Fibroblast of pulmonary artery (primary cell): Measurements from ENCODE around the gene LY86.
A peak's percentile ranks its signal among the peaks of the same experiment; 100 is the strongest.

Experiments
- DNase-seq: peaks from one replicate; pipeline ENCODE4 v3.0.0-alpha.2; 2010; ENCODE audit warnings: low read depth
- H3K4me3 ChIP-seq: replicated peaks from 2 replicates; pipeline ENCODE4 v1.5.1; 2011; ENCODE audit warnings: low read depth, mild to moderate bottlenecking, control low read depth, low read length, moderate library complexity
- CTCF ChIP-seq: IDR thresholded peaks from 2 replicates; pipeline ENCODE4 v1.5.1; 2011; ENCODE audit warnings: mild to moderate bottlenecking, control low read depth, low read length, inconsistent platforms; ENCODE audit errors: missing control alignments

Gene LY86

DNA sequence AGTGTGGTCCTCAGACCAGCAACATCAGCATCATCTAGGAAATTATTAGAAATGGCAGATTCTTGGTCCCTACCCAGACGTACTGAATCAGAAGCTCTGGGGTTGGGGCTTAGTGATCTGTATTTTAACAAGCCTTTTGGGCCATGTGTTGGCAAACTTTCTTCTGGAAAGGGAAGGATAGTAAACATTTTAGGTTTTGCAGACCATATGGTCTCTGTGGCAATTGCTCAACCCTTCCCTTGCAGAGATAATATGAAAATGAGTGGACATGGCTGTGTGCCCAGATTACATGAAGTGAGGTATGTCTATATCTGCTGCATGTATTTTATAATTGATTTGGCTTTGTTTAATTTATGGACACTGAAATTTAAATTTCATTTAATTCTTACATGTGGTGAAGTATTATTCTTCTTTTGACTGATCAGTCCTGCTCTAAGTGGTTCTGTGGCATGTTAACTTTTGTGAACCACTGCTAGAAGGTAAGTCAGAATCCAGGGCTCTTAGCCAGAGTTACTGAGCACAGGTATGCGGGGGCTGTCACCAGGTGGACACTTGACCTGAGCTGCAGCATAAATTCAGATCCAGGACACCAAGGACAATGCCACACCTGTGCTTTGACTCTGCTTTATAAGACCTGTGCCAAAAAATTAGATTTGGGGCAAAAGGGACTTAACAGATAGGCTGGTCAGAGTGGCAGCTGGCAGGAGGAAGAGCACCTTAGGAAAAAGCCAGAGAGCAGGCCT lies 43.2 kb downstream of the LY86 start:
- peak; percentile 71 for DNase-seq
- TF ChIP-seq CTCF: no peak
- no peak overlapping the region for H3K4me3 ChIP-seq

DNA sequence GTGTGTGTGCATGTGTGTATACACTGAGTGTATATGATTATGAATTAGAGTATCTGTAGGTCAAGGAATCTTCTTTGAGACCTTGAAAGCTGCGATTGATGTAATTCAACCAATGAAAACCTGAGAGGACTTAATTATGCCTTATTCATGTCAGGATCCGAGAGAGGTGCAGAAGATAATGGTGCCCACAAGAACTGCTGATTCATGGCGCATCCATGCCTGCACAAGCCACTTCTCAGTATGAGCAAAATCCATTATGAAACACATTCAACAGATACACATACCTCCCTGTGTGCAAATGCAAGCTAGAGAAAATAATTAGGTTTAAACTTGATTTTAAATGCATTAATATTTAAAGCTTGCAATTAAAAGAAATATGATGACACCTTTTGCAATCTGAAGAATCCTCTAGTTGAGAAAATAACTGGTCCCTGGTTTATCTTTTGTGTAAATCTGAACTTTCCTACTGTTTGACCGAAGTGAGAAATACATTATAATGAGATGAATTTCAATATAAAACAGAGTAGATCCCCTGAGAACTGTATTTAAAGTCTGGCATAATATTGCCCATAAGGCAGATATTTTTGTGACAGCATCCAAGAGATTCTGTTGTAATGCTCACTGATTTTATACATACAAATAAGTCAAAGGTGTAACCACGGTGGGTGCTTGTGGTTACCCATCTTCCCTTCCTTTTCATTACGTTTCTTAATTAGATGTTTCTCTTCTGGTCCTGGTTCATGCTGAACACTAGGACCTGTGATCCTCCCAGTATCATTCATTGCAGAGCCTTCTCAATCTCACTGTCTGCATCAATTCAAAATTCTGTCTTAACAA lies 45.6 kb downstream of the LY86 start:
- no peak for DNase-seq
- no peak for TF ChIP-seq CTCF
- H3K4me3 ChIP-seq: no peak overlapping the region

GRCh38 chr6:6634735-6635075 lies 46.2 kb downstream of the LY86 start:
- no peak for TF ChIP-seq CTCF
- H3K4me3 ChIP-seq: no peak overlapping the region
- no peak for DNase-seq

DNA sequence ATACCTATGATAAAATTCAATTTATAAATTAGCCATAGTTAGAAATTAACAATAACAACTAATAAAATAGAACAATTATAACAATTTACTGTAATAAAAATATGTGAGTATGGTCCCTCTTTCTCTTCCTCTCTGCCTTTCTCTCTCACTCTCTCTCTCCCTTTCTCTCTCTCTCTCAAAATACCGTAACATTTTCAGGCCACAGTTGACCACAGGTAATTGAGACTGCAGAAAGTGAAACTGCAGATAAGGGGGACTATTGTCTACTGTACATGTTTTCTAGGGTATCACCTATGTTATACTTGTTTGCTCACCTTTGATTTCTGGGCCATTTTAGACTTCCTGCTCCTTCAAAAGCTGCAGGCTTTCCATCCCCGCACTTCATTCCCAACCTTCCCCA lies 46.8 kb downstream of the LY86 start:
- no peak for DNase-seq
- H3K4me3 ChIP-seq: no peak overlapping the region
- TF ChIP-seq CTCF: no peak

- TF ChIP-seq CTCF: no peak
- DNase-seq: no peak
Measured at GRCh38 chr6:6635869-6636268, 47.3 kb downstream of the LY86 start.

GRCh38 chr6:6639572-6639971 lies 51.1 kb downstream of the LY86 start:
- no peak for DNase-seq
- H3K4me3 ChIP-seq: no peak overlapping the region

More at GRCh38 chr6:6635869-6636268, 47.3 kb downstream of the LY86 start:
- H3K4me3 ChIP-seq: no peak overlapping the region

More at GRCh38 chr6:6639572-6639971, 51.1 kb downstream of the LY86 start:
- no peak for TF ChIP-seq CTCF
